ENCODE measurements around the gene ZCCHC14.

The ZCCHC14 gene

DNA sequence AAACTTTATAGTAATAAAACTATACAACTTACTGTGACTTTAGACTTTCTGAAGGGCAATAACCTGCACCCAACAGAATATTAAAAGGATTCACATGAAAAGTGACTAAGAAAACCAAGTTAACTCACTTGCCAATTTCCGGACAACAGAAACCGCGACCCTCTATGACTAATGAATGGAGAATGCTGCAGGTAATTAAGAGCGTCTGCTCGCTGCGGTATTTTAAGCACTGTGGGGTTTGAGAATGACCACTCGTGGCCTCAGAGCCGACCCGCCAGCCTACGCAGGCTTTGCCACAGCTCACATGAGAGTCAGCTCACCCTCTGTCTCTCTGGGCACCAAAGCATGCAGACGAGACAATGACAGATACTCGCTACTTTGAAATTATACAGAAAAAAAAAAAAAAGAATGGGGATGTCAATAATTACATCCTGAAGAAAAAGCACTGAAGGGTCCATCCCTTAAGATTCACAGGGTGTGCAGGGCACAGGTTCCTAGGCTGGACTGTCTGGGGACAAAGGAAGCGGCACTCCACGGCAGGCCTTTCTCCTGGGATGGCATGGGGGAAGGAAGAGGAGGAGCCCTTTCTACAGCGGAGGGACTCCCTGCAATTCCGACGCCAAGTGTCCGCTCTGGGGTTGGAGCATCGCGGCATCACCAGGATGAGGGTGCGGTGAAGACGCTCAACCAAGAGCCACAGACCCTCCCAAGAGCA is 35.0 kb downstream of the ZCCHC14 start:
- DNase-seq (ENCODE audit: low read depth, low spot score), result no peak

DNA sequence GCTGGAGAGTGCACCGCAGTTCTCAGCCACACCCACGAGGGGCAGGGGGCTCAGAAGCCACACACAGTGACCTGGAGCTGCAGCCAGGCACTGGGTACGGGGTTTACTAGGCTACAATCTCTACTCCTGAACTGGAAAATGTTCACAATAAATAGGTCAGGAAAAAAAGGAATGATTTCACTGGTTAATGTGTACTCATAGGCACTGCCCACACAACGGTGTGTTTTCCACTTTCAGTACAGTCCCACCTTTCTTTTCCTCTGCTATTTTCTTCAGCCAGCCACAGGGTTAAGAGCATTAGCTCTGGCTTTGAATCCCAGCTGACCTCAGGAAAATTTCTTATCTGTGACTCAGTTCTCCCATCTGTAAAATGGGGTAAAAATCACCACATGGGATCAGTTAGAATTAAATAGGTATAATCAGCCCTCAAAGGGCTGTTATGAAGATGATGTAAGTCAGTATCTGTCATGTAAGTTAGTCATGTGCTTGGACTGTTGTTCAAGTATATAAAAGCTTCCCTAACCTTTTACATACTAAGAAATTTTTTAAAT is 35.7 kb downstream of the ZCCHC14 start:
- no peak for DNase-seq (ENCODE audit: low read depth, low spot score)

DNA sequence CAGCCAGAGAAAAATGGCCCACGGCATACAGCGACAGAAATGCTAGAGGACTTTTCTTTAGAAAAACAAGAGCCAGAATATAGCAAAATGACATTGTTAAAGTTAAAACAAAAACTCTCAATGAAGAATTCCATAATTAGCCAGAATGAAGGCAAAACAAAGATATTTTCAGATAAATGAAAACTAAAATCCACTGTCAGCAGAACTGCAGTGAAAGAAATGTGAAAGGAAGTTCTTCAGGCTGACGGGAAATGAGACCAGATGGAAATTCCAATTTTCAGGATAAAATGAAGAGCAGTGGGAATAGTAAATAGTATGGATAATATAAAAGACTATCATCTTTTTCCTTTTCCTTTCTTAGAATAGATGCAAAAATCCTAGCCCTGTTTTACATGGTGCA is 38.4 kb downstream of the ZCCHC14 start:
- no peak for DNase-seq (ENCODE audit: low read depth, low spot score)

DNA sequence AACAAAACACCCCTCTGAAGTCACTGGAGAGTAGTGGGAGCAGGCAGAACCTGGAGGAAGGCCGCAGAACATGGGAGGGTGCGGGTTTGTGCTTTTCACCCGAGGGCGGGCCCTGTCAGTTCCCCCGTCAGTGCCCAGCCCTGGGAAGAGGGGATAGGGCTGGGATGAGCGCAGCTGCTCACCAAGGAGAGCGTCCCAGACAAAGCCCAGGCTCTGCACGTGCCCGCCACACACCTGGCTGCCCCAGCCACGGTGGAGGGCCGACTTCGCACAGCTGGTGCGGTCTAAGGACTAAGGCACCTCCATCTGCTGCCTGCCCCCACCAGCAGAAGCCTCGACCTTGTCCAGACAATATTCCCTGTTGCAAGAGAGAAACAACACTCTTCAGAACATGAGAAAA is 39.5 kb downstream of the ZCCHC14 start:
- no peak for DNase-seq (ENCODE audit: low read depth, low spot score)

DNA sequence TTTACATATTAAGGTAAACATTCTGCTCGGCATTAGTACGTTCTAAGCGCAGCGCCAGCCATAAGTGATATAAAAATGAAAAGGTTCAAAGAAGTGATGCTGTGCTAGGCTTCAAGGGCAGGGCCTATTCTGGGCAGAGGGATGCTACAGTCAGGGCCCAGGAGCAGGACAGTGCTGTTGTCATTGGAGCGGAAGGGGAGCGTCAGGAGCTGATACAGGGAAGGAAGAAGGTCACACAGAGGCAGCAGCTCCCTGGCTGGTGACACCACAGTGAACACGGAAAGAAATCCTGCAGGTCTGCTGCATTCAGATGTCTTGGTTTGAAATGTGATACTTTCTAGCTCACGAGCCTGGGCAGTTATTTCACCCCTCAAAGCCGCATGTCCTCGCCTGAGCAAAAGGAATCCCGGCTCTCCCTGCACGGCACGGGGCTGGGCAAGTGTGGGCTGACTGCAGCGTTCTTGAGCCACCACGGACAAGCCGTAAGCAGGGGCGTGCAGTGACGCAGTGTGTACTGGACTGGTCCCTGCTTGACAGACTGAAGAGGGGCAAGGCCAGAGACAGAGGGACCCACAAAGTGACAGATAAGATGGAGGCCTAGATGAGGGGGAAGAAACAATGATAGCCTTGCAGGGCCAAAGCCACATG is 41.1 kb downstream of the ZCCHC14 start:
- DNase-seq (ENCODE audit: low read depth, low spot score), result no peak

DNA sequence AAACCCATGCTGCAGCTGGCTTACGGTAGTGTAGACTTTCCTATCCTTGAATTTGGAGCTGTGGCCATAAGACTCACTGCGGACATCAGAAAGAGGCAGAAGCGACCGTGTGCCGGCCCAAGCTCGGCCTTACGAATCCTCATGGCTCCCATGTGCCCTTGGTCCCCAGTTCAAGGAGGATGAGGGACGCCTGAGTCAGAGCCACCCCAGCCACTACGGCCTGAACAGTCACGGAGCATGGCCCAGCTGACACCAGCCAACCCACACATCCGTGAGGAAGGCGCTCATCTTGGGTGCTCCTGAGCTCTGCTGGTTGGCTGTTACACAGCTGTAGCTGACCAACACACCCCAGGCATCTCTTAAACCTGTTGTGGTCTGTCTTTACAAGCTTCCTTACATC is 44.0 kb downstream of the ZCCHC14 start:
- DNase-seq (ENCODE audit: low read depth, low spot score), result no peak

DNA sequence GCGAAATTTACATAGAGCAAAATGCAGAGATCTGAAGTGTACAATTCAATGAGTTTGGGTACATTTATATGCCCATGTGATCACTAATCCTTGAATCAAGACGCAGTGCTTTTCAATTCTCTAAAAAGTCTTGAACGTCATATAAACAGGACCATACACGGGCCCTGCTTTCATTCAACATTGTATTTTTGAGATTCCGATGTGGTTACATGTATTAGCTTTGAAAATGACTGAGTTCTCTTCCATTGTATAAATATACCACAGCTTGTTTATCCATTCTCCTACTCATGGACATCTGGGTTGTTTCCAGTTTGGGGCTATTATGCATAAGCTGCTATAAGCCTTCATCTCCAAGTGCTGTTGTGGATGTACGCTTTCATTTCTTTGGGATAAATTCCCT is 45.5 kb downstream of the ZCCHC14 start:
- DNase-seq (ENCODE audit: low read depth, low spot score), result no peak

DNA sequence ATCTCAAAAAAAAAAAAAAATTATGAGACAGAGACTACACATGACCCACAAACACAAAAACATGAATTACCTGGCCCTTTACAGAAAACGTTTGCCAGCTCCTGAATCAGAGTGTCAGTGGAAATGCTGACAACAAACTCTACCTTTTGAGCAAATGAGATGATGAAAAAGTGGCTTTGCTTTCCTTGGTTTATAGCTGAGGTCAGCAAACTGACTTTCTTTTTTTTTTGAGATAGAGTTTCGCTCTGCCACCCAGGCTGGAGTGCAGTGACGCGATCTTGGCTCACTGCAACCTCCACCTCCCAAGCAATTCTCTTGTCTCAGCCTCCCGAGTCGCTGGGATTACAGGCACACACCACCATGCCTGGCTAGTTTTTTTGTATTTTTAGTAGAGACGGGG is 46.3 kb downstream of the ZCCHC14 start:
- no peak for DNase-seq (ENCODE audit: low read depth, low spot score)

DNA sequence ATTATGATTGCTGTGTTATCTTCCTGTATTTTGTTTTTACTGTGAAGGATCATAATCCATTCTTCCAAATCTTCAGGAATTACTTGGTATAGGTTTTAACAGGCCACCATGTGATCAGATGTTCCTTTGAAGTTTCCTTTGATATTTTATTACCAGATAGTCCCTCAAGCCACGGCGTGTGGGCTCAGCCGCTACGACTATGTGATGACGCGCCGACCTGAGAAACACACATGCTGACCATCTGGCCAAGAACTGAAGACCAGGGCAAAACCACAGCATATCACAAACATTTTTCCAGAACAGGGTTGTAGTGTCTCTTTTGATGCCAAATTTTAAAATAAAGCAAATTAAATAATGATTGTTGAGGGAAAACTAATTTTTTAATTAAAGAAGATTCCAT is 47.3 kb downstream of the ZCCHC14 start:
- DNase-seq (ENCODE audit: low read depth, low spot score), result no peak

DNA sequence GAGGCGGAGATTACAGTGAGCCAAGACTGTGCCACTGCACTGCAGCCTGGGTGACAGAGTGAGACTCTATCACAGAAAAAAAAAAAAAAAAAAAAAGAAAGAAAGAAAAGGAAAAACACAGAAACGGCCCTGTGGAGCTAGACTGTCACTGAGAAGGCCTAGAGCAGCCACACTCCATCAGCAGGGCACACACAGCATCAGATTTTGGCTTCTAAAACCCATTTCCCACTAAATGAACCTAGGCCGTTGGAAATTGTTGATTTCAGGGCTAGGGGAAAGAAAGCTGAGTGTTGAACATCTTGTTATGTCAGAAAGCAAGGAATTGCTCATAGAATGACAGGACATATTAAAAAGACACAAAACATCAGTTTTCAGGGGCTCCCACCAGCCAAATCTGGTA is 48.9 kb downstream of the ZCCHC14 start:
- DNase-seq (ENCODE audit: low read depth, low spot score), result no peak

DNA sequence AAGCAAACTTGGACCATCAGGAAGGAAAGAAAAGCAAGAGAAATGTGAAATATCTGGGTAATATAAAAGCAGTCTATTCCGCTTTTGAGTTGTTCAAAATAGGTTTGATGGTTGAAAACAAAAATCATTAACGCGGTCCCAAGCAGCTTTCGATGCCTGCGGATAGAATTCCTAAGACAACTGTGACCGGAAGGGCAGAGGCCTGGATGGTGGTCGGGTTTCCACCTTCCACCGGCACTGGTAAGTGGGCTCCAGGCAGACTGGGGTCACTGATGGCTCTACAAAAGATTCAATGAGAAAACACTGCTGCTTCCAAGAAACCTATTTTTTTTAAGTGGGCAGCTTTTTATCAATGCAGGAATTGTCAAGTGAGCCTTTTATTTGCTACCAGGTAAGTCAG is 49.8 kb downstream of the ZCCHC14 start:
- no peak for DNase-seq (ENCODE audit: low read depth, low spot score)

DNA sequence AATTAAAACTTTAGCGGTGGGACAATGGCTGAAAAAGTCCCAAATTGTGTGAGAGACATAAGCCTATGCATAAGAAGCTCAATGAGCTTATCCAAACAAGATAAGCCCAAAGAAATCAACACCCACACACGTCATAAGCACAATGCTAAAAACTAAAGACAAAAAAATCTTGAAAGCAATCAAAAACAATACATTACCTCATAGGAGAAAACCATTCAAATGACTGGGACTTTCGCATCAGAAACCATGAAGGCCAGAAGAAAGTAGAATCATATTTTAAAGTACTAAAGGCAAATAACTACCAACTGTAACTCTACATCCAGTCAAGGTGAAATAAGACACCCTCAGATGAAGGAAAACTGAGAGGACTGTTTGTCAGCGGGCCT is 50.2 kb downstream of the ZCCHC14 start:
- no peak for DNase-seq (ENCODE audit: low read depth, low spot score)

DNA sequence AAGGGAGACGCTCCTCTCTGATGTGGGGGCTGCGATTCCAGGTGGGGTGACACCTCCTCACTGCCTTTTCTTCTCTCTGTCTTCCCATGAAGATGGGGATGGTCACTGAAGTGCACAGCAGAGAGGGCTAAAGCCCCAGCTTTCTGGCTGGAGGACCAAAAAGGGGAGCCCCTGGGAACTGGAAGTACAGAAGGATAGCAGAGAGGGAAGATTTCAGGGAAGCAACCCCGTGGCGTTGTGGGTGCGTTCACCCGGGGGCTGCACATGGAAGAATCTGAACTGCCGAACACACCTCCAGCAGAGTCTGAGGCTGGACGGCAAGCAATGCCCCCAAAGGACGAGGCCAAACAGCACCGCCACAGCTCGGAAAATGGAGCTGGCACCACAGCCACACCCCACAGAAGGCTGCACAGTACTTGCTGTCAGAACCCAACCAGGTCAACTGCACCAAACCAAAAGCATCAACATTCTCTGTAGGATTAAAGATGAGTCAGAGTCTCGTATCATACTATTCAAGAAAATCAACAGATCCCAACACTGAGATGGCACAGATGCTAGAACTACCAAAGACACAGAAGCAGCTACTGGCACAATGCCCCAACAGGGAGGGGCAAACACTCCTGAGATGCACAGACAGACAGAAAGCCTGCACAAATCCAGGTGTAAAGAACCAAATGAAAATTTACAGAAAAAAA is 50.8 kb downstream of the ZCCHC14 start:
- DNase-seq (ENCODE audit: low read depth, low spot score), result no peak

DNA sequence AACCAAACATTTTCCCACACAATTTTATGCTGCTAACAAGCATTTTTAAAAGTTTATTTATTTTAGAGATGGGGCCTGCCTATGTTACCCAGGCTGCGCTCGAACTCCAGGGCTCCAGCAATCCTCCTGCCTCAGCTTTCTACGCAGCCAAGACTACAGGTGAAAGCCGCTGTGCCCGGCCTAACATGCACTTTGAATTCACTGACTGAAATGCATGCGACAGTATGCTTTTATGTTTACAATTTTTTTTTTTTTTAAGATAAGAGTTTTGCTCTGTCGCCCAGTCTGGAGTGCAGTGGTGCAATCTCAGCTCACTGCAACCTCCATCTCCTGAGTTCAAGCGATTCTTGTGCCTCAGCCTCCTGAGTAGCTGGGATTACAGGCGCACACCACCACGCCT is 52.9 kb downstream of the ZCCHC14 start:
- DNase-seq (ENCODE audit: low read depth, low spot score), result no peak

DNA sequence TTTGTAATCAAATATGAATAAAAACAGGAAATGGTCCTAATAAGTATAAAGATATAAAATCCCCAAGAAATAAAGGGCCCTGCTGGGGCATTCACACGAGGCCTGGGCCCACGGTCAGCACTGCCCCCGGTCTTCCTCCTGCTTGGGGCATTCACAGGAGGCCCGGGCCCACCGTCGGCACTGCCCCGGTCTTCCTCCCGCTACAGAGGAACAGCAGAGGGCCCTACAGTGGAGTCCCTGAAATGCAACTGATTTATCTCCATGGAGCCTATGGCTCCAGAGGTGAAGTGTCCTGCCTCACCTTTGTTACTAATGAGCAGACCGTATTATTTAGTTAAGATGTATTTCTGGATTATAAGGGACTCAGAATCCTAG is 54.2 kb downstream of the ZCCHC14 start:
- DNase-seq (ENCODE audit: low read depth, low spot score), result no peak

DNA sequence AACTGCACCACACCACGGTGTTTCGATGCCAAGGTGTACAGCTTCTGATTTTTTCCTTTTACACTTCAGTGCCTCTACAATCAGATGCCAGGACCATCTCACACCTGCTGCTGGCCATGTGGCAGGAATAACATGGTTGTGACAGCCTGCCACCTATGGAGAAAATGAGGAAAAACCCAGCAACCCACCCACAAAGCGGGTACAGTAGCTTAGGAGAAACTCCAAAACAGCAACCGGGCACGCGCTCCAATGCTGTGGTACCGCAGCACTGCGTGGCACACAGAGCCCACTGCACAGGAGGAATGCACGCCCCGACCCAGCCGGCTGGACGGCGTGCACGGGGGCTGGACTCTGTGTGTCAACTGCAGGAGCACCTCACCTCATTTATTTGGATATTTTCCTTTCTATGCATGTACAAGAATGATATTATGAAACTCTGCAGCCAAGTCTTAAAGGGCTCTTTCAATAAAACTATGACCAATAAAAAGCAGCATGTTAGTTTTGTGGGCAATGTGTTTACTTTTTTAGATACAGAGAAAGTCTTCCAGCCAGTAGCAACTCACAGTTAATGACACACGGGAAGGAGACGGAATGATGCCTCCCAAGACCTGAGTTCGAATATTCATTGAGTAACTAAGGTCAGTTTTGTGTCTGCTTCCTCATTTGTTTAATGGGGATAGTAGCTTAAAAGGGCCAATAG is 54.8 kb downstream of the ZCCHC14 start:
- DNase-seq (ENCODE audit: low read depth, low spot score), result no peak

DNA sequence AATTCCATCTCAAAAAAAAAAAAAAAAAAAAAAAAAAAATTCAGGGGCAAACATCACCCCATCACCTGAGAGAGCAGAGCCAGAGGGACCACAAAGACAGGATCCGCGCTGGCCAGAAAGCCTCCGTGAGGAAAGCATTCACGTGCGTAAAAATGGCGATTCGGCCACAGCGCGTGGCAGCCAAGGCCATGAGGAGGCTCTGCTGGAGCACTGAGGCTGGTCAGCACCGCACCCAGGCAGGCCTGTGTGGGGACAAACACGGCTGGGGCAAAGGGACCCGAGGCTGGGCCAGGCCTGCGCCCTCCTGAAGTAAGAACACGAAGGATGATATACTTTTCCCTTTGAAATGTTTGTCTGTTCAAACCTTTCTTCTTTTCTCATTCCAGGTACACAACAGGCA is 55.5 kb downstream of the ZCCHC14 start:
- no peak for DNase-seq (ENCODE audit: low read depth, low spot score)

DNA sequence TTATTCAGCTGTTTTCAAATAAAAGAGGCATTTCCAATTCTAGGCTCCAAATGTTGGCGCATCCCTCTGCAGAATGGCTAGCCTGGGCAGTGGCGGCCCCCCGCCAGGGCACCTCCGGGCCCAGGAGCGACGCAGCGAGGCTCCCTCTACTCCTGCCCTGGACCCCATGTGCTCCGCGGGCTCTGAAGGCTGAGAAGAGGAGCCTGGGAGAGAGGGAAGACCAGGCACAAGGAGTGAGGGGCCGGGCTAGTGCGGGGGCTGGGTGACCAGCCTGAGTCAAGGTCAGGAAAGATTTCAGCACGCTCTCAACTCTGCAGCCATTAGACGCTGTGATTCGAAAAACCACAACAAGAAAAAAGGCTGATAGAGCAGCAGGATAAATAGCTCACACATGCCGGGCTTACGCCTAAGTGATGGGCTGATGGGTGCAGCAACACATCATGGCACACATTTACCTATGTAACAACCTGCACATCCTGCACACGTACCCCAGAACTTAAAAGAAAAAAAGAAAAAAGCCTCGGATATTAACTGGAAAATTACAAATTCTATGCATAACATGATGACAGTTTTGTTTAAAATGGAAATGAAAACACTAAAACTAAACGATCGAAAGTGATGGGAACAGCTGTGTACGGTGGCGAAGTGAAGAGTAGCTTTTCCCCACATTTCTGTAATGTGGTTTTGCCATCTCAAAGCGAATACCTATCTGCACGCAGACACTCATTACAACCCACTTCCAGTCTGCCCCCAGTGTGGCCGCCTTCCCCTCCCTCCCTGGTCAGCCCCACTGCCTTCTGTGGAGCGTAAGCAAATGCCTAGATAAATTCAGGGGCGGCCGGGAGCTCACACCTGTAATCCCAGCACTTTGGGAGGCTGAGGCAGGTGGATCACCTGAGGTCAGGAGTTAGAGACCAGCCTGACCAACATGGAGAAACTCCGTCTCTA is 56.3 kb downstream of the ZCCHC14 start:
- DNase-seq (ENCODE audit: low read depth, low spot score), result no peak

DNA sequence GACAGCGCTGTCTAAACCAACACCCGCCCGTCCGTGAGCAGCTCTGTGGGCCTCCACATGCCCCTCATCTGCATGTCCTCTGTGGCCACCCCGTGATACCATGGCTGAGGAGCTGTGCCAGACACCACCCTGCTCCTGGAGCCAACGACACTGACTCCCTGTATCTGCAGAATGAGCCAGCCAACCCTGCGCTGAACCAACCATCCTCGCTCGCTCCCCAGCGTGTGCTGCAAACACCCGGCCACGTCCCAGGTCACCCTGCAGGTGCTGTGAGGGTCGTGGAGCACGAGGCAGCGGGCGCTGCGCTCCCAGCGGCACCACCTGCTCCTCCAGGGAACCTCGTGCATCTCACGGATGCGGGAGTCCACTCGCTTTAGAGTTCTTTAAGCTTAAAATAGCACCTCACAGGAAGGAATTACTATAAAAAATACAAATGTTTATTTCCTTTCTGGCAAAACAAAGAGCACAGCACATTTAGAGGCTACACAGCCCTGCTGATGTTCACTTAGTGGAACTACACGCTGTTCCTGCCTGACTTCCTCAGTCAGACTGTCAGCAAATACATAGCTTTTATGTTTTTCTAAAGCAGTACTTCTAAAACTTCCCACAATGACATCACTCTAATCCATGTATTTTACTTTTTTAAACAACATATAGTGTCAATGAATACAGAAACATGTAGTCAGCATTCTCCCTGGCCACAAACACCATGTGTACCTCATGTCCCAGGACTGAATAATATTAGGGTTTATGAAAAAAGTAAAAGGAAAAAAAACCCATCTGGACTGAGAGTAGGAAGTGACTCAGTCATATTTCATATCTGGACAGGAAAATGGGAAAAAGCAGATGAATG is 57.2 kb downstream of the ZCCHC14 start:
- no peak for DNase-seq (ENCODE audit: low read depth, low spot score)

DNA sequence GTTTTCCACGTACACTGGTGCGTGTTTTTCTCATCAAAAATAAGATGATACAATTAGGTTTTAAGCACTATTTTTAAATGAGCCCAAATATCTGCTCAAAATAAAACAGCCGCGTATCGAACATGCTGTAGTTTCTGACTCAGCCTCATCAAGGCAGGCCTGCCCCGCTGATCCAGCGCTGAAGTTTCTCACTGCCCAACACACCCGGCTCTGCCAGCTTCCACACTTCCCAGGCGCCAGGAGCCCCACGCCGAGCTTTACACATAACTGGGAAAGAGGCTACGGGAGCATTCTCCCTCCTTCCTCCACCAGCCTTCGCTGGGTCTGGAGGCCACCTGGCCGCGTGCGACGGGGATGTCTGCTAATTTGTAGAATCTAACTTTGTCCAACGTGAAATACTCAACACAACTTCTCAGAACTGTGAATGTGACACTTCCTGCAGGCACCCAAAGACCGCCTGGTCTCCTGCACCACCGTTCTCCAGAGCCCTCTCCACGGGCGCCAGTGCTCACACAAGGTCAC is 58.6 kb downstream of the ZCCHC14 start:
- DNase-seq (ENCODE audit: low read depth, low spot score), result no peak

Measured in activated naive CD8-positive, alpha-beta T cell treated with anti-CD3 and anti-CD28 coated beads, Interleukin-2, amount 50 U/mL, for 16 hours (primary cell).